ENCODE data around the gene MAP4K1.

Gene MAP4K1
- 34.6 to 131 reads per million in 2 experiments for total RNA-seq

DNA sequence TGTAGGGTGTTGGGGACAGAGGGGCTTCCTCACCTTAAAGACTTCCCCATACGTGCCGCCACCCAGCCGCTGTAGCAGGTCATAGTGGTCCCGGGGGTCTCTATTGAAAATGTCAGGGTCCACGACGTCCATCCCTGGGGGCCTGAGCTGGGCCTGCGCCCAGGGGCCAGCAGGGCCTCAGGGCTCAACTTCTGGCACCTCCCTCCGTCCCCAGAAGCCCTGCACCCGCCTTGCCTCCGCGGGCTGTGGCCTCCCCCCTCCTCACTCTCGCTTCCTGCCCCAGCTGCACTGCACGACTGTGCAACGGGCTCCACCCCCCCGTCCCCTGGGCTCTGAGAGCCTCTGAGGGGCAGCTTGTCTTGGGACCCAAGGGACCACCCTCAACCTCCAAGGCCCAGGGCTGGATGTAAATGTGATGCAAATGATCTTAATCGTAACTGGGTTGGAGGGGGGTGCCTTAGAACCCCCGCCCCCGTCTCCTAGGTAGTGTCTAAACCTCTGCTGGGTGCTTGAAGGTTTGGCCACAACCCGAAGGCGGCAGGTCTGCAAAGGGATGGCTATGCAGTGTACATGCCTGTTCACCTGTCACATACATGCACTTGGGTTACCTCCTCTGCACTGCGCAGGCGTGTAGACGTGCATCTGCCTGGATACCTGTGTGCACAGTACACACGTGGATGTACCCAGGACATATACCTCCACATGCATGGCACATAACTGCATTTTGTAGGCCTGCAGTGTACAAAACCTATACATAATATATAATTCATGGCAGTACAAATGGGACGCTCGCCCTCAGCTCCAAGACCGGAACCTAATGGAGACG is at the start of gene MAP4K1:
MAP4K1 (minus strand) TSS at position 190 of the 826 bp plus-strand sequence; CDS start at position 132, 58 bp downstream.
- peak; percentile 53 for DNase-seq (ENCODE audit: low read depth)

DNA sequence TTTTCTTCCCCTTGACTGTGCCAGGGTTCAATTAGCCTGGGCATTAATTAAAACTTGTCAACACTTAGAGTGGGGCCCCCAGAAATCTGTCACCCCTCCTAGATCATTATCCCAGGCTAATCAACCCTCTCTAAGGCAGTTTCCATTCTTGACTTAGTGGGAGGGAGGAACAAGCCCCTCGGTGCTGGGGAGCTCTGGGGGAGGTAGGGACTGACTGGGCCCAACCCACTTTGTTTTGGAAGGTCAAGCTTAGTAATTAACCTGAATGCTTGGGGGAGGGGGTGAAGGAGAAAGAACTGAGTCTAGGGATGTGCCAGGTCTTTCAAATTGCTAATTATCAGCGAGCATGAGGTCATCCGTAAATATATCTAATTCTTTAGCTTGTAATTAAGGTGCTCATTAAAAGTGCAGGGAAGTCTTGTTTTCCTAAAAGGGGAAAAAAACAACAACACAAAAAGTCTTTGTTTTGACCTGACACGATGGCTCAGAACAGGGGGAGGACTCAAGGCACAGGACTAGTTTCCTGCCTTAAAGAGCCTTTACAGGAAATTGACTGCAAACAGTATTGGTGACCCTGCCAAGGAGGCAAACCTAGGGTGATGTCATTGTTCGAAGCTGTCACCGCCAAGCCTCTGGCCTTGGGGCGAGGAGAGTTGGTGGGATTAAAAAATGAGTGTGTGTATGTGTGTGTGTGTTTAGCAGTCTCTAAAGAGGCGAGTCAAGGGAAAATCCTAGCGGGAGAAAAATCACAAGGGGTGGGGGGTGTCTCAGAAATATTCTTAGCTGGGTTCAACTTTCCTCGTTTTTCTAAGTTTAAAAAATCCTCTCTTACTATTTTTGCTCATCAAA is 49.1 kb upstream of the MAP4K1 start:
- no peak for DNase-seq (ENCODE audit: low read depth)

DNA sequence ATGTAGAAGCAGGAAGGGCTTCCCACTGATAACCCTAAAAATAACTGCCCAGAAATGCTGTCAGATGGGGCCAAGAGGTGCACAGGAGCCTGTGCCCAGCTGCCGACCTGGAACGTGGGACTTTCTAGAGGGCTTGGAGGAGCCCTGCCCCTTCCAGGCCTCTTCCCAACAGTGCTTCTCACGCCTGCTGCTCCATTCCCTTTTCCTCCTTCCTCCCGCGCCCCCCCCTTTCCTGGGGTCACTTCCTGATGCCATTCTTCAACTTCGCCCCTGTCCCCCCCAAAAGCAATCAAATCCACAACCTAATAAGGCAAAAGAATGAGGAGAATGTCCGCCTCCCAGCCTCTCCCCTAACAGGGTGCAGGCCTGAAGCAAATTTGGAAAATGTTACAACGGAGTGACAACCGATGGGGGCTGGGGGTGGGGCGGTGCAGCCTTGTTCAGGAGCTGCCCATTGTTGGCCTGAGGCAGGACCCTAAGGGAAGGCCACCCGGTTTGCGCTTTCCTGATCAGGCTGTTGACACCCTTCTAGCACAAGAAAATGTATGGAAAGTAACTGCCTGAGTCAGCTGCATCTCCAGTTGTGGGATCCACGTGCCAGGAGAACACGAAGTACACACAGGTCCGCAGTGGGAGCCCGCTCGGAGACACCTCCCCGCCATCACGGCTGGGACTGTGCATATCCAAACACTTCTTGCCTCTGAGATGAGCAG is 48.4 kb upstream of the MAP4K1 start:
- DNase-seq (ENCODE audit: low read depth): no peak

DNA sequence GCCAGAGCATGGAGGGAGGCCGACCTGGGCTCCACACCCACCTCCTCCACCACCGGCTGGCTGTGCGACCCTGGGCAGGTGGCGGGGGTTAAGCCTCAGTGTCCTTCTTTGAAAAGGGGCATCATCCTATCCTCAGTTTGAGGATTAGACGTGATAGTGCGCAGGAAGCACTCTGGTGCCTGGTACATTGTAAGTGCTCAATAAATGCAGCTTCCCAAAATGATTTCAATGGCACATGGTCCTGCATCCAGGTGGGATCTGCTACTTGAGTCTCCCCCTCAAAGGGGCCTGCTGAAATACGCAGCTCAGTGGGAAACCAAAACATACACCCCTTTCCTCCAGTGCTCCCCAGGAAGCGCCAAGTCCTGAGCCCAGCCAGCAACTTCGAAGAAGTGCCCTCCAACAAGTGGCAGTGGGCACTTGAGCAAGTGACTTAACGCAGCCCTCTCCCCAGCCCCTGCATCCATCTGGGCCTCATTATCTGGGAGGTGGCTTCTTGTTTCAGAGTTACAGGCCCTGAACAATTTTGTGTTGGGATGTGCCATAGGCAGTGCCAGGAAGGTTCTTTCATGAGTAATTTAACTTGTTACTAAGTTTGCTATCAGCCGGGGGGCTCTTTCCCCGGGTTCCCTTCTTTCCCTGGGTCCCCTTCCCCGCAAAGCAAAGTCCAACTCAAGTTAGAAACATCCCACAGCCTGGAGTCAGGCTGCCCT is 47.6 kb upstream of the MAP4K1 start:
- no peak for DNase-seq (ENCODE audit: low read depth)

GRCh38 chr19:38664503-38665211 is 46.9 kb upstream of the MAP4K1 start:
- DNase-seq (ENCODE audit: low read depth): no peak

- no peak for DNase-seq (ENCODE audit: low read depth)
Observed at GRCh38 chr19:38663957-38664502, 46.3 kb upstream of the MAP4K1 start.

GRCh38 chr19:38663156-38663651 is 45.5 kb upstream of the MAP4K1 start:
- no peak for DNase-seq (ENCODE audit: low read depth)

DNA sequence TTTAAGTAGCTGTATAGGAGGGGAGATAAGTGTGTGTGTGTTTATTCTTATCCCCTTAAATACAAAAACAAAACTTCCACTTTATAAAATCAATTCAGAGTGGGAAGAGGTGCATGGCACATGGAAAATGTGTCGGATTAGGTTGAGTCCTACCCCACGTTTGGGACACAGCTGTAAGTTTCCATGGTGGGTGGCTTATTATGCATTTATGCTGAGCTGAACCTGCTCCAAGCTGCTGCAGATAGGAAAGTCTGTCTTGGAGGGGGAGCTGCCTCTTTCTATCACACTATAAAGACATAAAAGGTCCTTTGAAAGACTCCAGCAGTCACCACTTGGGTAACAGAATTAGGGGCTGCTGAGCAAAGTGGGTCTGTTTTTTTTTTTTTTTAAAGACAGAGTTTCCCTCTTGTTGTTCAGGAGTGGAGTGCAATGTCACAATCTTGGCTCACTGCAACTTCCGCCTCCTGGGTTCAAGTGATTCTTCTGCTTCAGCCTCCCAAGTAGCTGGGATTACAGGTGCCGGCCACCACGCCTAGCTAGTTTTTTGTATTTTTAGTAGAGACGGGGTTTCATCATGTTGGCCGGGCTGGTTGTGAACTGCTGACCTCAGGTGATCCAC is 44.9 kb upstream of the MAP4K1 start:
- DNase-seq (ENCODE audit: low read depth): no peak

DNA sequence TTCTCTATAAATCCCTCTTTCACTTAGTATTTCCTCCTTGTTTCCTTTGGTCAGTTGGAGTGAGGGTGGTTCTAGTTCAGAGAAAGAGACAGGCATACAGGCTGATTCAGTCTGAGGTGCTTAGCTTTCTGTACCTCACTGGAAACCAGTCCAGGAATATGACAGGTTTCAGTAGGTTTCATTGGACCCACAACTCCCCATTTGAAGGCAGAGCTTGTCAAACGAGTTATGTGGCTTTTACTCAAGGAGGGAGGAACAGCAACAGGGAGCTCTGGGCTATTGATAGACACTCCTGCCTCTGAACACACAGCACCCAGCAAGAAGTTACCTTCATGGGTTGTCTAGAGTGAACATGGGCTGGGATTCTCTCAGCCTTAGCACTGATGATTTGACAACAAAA is 44.2 kb upstream of the MAP4K1 start:
- no peak for DNase-seq (ENCODE audit: low read depth)

DNA sequence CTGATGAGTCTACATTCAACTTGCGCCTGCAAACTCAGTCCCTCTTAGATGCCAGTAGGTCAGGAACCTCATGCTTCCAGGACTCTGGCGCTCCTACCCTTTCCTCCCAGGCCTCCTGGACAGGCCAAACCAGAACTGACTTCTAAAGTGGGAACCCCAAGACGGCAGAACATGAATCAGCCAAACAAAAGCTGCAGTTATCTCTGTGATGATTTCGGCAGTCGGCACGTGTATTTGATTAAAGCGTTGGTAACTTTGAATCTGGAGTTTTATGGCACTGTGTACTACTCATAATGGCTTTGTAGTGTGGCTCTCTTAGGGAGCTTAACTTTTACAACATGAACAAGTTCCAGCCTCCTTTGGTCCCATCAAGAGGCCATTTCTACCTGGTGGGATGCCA is 43.4 kb upstream of the MAP4K1 start:
- no peak for DNase-seq (ENCODE audit: low read depth)

- DNase-seq (ENCODE audit: low read depth): no peak
Observed at GRCh38 chr19:38660724-38661123, 43.0 kb upstream of the MAP4K1 start.

GRCh38 chr19:38658462-38659306 is 40.9 kb upstream of the MAP4K1 start:
- DNase-seq (ENCODE audit: low read depth): no peak

- DNase-seq (ENCODE audit: low read depth): no peak
Observed at GRCh38 chr19:38657633-38658222, 40.0 kb upstream of the MAP4K1 start.

- DNase-seq (ENCODE audit: low read depth): peak; percentile 22
Observed at GRCh38 chr19:38656171-38656981, 38.6 kb upstream of the MAP4K1 start.

- DNase-seq (ENCODE audit: low read depth): no peak
Observed at GRCh38 chr19:38655148-38655824, 37.5 kb upstream of the MAP4K1 start.

- DNase-seq (ENCODE audit: low read depth): no peak
Observed at GRCh38 chr19:38654628-38655055, 36.9 kb upstream of the MAP4K1 start.

GRCh38 chr19:38653028-38653571 is 35.3 kb upstream of the MAP4K1 start:
- no peak for DNase-seq (ENCODE audit: low read depth)

Measured in T follicular helper cell (primary cell).